Measurements from ENCODE around the gene THOP1.
"Not testable (repeated sequence)": the region's sequence is repeated elsewhere in the genome, so short reads cannot be mapped to it uniquely, and the experiment has no call there.

The THOP1 gene

GRCh38 chr19:2782936-2783780 lies 2.1 kb upstream of the THOP1 start, which contains the start of gene SGTA:
TSS of gene SGTA (minus strand) at chr19:2783273. CDS start at chr19:2769068, 14,205 bp downstream.
- DNase-seq, result peak; percentile 100

- no peak for DNase-seq
These were observed 1.5 kb upstream of the THOP1 start for GRCh38 chr19:2783781-2784145.

- DNase-seq, result no peak
These were observed 1.8 kb downstream of the THOP1 start for GRCh38 chr19:2787115-2787514.

GRCh38 chr19:2788237-2788636 lies 2.9 kb downstream of the THOP1 start:
- DNase-seq, result no peak

GRCh38 chr19:2790194-2790556 lies 4.9 kb downstream of the THOP1 start:
- DNase-seq, result no peak

- no peak for DNase-seq
These were observed 5.4 kb downstream of the THOP1 start for GRCh38 chr19:2790557-2791271.

GRCh38 chr19:2791440-2791839 lies 6.1 kb downstream of the THOP1 start:
- DNase-seq, result no peak

- DNase-seq, result no peak
These were observed 6.6 kb downstream of the THOP1 start for GRCh38 chr19:2791876-2792275.

- not testable (repeated sequence) for DNase-seq
These were observed 7.4 kb downstream of the THOP1 start for GRCh38 chr19:2792666-2793065.

GRCh38 chr19:2793126-2793525 lies 7.8 kb downstream of the THOP1 start:
- DNase-seq, result no peak

GRCh38 chr19:2793577-2793976 lies 8.3 kb downstream of the THOP1 start:
- DNase-seq, result no peak

- DNase-seq, result no peak
These were observed 10.7 kb downstream of the THOP1 start for GRCh38 chr19:2795827-2796658.

- no peak for DNase-seq
These were observed 11.5 kb downstream of the THOP1 start for GRCh38 chr19:2796659-2797266.

GRCh38 chr19:2797280-2797679 lies 12.0 kb downstream of the THOP1 start:
- DNase-seq, result no peak

GRCh38 chr19:2798158-2798685 lies 12.9 kb downstream of the THOP1 start:
- DNase-seq, result no peak

GRCh38 chr19:2798733-2799132 lies 13.4 kb downstream of the THOP1 start:
- DNase-seq, result no peak

GRCh38 chr19:2799273-2800020 lies 14.1 kb downstream of the THOP1 start:
- no peak for DNase-seq

GRCh38 chr19:2800506-2800905 lies 15.2 kb downstream of the THOP1 start:
- DNase-seq, result no peak

GRCh38 chr19:2802826-2803225 lies 17.5 kb downstream of the THOP1 start:
- no peak for DNase-seq

- no peak for DNase-seq
These were observed 18.3 kb downstream of the THOP1 start for GRCh38 chr19:2803486-2804155.
